ENCODE data around the gene DPP6.
"Not testable (repeated sequence)": the region's sequence is repeated elsewhere in the genome, so short reads cannot be mapped to it uniquely, and the experiment has no call there.

Gene DPP6

DNA sequence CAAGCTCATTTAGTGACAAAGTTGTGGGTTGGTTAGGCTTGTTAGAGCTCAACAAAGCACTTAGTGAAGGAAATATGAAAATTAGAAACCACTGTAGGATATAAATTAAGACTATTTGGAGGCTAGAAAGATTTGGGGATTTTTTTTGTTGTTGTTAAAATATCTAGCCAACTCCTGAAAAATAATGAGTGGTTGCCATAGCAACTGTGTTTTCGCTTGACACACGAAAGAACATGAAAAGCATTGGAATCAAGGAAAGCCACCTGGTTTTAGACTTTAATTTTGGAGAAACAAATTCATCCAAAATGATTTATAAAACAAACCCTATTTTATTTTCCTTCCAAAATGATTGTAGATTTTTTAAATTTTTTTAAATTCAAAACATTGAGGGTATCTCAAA, 26.3 kb downstream of the DPP6 start:
- not testable (repeated sequence) for DNase-seq

DNA sequence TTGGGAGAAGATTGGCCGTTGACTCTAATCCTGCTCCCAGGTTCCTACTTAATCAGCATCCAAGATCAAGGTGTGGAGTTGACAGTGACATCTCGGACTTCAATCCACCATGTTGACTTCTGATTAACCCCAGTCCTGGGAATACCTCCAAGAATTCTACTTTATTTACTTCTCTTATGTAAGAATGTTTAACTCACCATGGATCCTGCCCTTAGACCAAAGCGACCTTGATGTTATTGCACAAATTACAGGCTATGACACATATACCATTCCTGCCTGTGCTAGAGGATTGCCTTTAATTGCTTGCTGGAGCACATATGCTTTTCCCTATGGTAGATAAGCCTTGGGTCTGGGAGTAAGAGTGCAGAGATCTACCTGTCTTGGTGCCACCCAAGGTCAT, 28.1 kb downstream of the DPP6 start:
- not testable (repeated sequence) for DNase-seq

DNA sequence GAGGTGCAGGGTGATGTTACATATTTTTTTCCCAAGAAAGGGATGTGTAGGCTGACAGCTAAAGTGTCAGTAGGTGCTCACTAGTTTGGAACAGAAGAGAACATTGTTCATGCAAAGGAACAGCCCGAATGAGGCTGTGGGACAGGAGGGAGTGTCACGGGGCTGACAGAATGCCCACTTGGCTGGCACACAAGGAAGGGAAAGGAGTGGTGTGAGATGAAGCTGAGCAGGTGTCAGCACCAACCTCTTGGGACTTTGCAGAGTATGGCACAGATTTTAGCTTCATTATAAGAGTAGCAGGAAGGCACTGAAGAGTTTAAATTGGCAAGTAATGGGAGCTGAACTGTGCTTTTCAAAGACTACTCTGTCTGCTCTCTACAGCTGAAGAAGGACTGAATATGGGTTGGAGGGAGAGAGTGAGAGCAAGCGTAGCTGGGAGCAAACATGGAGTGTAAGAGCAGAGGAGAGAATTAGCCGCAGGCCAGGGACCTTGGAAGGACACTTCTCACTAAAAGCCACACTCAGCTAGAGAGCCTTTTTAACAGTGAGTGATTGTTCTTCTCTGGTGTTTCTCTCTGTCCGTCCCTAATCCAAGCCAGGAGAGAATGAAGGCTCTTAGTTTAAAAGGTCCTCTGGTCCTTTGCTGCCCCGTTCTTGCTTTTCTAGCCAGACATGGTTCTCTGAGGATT, 35.0 kb downstream of the DPP6 start:
- DNase-seq, result not testable (repeated sequence)

DNA sequence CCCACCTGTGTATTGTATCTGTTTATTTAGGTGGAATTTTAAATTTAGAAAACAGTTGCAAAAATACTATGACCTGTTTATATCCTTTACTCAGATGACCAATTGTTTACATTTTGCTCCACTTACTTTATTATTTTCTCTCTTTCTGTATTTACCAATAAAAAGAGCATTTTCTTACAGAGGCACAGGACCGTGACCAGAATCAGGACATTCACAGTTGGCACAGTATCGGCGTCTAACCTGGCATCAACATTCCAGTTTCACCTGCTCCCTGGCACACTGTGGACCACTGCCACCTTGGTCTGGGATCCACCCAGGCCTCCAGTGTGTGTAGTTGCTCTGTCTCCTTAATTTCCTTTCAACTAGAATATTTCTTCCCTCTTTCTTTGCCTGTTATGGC, 39.9 kb downstream of the DPP6 start:
- DNase-seq, result not testable (repeated sequence)

DNA sequence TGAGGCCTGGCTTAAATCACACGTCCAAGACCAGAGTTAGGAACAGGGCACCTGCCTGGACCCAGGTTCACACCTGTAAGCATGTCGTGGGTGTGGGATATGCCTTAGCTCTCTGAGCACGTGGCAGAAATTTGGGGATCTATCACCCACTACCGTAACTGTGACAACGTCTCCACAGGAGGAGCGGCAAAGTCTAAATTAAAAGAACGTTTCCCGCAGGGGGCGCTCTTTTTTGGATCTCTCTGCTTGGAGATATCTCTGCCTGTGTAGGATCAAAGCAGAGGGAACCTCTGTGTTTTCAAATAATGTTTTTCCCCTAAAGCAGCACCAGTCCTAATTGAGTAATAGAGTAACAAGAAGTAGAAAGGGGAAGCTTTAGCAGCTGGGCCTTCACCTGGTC, 43.0 kb downstream of the DPP6 start:
- not testable (repeated sequence) for DNase-seq

DNA sequence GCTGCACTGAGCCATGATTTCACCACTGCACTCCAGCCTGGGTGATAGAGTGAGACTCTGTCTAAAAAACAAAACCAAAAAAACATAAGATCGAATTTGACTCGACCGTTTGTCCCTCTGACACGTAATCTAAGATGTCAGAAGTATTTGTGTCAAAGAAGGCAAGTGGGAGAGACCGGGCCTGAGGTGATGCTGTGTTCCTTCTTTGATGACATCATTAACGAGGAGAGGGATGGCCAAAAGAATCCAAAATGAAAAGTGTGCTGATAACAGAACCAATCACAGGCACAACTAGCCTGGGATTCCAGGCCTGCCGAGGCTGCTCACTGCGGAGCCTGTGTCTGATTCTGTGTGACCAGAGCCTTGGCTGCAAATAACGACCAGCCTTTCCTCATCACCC, 52.9 kb downstream of the DPP6 start:
- not testable (repeated sequence) for DNase-seq

DNA sequence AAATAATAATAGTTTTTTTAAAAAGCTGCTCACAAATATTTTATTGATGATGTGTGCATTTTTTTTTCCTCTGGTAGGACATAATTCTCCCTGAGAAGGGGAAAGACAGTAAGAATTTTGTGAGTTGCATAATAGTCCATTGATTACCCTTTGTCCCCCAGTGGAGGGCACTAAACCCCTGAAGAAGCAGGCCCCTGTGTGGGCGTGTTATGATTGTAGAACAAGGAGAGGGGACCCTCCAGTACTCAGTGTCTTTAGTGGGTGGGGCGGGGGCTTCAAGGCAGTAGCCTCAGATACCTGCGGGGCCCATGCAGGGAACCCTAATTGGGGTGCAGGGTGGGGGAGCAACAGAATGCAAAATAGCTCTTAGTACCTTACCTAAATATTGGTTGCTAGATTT, 57.4 kb downstream of the DPP6 start:
- not testable (repeated sequence) for DNase-seq

DNA sequence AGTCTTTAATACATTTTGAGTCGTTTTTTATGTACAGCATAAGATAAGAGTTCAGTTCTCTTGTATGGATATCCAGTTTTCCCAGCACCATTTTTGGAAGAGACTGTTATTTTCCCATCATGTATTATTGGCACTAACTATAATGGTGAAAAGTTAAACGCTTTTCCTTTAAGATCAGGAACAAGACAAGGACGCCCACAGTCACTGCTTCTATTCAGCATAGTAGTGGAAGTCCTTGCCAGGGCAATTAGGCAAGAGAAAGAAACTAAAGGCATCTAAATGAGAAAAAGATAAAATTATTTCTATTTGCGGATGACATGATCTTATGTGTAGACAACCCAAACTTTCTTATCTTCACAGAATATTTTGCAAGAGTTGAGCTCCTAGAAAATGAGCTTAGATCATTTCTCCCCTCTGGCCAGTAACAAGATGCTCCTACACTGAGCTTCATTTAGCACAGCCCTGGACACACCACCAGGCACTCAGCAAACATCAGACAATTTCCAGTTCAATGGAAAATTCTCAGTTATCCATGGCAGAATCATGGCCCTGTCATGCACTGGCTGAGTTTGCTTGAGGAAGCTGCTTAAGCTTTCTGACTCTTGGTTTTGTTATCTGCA, 61.6 kb downstream of the DPP6 start:
- DNase-seq, result not testable (repeated sequence)

DNA sequence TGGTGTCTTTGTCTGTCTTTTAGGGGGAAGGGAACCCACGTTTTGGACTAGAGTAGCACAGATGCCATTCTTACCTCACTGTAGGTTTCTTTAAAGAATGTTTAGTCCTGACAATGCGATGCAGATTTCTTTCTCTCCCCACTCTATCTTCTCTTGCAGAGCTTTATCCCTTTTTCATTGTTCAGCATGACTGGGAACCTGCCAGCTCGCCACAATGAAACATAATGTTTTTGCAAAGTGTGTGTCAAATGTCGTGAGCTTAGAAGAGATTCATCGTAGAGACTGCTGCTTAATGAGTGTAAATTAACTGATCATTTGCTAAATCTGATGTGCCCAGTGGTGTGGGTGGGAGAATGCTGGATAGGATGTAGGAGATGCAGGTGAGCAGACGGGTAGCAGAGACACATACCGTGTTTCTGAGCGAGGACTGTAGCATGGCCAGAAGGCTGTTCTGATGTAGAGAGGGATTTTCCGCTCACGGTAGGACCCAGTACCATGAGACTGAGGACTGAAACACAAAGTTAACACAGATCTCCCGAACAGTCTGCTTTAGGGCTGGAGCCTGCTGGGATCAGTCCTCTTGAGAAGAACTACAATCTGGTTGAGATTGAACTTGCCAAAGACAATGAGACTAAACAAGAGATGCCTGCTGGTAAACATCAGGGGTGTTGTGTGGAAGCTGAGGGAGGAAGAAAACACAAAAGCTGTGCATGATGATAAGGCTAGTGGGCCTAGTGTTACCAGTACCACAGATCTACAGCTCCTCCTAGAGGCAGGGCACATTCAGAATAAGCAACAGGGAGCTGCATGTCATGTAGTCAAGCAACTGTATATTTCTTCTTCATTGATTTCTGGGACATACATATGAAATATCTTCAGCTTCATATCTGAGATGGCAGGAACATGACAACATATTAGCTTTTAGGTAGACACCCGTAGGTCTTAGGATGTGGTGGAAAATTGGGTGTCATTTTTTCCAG, 65.5 kb downstream of the DPP6 start:
- DNase-seq, result not testable (repeated sequence)

DNA sequence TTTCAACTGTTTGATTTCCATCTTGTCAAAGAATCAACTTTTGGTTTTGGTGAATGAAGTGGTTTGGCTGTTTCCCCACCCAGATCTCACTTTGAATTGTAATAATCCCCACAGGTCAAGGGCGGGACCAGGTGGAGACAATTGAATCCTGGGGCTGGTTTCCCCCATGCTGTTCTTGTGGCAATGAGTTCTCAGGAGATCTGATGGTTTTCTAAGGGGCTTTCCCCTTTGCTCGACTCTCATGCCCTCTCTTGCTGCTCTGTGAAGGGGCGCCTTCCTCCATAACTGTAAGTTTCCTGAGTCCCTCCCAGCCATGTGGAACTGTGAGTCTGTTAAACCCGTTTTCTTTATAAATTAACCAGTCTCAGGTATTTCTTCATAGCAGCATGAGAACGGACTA, 68.6 kb downstream of the DPP6 start:
- DNase-seq, result not testable (repeated sequence)

DNA sequence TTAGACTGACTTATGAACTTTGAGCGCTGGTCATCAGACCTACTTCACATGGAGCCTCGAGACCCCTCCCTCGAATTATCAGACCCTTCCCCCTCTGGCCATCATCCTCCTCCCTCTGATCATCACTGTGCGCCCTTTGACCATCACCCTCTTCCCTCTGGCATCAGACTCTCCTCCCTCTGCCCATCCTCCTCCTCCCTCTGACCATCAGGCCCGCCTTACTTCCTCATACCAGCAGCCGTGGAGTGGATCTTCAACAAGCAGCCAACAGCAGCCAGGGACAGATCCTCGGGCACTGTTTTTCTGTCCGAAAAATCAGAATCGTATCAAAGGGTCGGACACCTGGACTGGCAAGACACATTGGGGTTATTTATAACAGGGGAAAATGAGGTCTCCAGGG, 70.5 kb downstream of the DPP6 start:
- DNase-seq, result not testable (repeated sequence)

DNA sequence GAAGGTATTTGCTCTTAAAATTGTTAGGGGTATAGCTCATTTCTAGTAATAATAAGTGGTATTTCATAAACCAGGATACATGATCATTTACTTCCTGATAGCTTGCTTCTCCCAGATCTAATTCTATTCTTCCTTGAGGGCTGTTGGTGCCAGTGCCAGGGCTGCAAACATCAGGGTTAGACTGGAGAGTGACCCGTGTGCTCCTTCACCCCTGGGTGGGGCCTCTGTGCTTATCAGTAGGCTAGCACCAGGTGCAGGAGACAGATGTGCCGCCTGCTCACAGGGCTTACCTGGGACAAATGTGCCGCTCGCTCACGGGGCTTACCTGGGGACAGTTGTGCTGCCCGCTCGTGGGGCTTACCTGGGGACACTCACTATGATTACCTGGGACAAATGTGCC, 71.2 kb downstream of the DPP6 start:
- not testable (repeated sequence) for DNase-seq

DNA sequence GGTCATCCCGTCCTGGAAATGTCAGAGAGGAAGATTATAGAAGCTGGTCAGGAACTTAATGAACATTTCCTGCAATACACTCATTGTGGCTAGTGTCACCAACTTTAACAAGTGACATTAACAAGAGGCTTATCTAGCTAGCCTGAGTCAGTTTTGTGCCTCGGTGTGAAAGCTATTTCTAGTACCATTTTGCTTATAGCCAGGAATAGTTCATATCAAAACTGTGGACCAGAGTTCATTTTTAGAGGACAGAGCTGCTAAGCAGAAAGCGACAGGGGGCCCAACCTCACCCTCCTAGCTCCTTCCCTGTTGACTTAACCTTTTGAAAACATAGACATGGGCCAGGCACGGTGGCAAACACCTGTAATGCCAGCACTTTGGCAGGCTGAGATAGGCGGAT, 76.9 kb downstream of the DPP6 start:
- DNase-seq, result not testable (repeated sequence)

DNA sequence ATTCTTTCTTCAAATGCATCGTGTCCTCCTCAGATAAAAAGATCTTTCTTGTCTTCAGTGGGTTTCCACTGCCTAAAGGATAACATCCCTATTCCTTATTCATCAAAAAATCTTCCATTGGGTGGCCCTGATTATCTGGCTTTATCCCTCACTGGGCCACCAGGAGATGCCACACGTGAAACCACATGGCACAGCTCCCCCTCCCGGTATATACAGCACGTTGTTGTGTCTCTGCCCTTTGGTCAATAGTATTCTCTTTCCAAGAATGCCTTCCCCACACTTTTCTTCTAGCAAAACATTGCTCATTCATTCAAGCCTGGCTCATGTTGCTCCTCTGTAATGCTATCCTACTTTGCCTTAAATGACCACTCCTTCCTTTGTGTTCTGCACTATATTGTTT, 80.4 kb downstream of the DPP6 start:
- not testable (repeated sequence) for DNase-seq

DNA sequence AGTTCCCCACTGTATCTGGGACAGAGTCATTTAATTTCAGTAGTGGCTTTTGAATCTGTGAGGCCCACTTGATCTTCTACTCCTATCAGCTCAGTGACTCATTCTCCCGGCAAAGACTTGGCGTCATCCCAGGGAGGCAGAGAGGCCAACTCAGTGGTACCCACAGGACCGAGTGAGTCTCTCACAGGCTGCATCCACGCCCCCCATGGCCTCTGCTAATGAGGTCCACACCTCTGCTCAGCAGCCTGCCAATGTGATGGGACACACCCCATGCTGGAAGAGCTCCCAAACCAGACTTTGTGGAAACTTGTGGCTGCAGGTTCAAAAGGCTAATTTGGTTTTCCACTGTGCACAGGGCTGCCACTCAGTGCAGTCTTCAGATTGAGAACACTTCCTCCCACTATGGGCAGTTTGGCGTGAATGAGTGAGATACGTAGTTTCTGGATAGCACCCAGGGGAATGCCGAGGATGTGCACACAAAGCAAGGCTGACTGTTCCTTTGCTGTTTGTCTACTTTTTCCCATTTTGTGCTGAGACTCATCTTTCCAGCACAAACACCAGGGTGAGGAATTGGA, 81.6 kb downstream of the DPP6 start:
- DNase-seq, result not testable (repeated sequence)

DNA sequence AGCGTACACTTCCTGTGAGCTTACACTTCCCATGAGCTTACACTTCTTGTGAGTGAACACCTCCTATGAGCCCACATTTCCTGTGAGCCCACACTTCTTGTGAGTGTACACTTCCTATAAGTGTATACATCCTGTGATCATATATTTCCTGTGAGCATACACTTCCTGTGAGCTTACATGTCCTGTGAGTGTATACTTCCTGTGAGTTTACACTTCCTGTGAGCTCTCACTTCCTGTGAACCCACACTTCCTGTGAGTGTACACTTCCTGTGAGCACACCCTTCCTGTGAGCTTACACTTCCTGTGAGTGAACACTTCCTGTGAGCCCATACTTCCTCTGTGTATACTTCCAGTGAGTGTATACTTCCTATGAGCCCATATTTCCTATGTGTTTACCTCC, 82.5 kb downstream of the DPP6 start:
- DNase-seq, result not testable (repeated sequence)

DNA sequence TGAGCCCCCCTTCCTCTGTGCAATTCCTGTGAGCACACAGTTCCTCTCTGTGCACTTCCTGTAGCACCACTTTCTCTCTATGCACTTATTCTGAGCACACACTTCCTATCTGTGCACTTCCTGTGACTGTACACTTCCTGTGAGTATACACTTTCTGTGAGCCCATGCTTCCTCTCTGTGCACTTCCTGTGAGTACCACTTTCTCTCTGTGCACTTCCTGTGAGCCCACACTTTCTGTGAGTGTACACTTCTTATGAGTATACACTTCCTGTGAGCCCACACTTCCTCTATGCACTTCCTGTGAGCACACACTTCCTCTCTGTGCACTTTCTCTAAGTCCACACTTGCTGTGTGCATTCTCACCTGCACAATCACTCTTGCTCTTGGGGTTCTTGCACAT, 83.4 kb downstream of the DPP6 start:
- not testable (repeated sequence) for DNase-seq

DNA sequence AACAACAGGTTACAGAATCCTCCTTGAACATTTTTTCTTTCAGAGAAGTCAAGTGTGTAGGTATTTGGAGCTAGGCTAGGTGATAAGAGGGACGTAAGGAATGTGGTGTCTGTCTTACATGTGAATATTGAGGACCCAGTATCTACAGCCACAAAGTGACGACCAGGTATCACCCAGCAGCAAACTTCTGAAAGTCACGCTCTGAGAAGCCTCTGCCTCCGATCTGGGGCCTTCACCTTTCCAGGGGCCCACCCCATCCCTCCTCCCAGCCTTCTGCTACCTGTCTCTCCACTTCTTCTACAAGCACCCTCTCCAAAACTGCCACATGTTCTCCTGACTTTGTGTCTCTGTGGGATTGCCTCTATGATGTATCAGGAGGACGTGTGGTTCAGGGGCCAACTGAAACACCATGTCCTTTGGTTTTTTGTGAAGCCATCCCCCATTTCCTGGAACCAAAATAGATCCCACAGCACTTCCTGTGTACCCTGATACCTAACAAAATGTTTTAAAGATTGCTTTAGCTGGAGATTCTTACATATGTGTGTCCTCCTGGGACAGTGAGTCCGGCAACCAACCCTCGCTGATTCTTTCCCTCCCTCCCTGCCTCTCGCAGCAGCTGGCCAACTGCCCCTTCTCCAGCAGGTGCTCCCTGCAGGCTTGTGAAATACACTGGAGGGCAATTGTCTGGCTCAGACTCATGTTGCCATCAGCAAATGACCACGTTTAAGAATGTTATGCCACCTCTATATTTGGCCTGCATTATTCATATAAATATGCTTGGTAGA, 93.9 kb downstream of the DPP6 start:
- DNase-seq, result not testable (repeated sequence)

DNA sequence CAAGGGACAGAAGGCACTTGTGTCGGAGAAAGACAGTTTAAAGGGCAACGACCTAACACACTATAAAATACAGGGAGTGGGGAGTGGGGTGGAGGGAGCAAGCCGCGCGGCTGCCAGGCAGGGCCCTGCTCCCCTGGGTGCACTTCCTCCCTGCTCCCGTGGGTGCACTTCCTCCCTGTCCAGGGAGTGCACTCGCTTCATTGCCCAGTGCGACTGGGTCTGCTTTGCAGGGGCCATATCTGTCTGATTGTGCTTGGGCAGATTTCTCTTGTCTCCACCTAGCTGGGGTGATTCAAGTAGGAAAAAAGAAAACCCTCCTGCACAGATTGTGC, 94.5 kb downstream of the DPP6 start:
- DNase-seq, result not testable (repeated sequence)

DNA sequence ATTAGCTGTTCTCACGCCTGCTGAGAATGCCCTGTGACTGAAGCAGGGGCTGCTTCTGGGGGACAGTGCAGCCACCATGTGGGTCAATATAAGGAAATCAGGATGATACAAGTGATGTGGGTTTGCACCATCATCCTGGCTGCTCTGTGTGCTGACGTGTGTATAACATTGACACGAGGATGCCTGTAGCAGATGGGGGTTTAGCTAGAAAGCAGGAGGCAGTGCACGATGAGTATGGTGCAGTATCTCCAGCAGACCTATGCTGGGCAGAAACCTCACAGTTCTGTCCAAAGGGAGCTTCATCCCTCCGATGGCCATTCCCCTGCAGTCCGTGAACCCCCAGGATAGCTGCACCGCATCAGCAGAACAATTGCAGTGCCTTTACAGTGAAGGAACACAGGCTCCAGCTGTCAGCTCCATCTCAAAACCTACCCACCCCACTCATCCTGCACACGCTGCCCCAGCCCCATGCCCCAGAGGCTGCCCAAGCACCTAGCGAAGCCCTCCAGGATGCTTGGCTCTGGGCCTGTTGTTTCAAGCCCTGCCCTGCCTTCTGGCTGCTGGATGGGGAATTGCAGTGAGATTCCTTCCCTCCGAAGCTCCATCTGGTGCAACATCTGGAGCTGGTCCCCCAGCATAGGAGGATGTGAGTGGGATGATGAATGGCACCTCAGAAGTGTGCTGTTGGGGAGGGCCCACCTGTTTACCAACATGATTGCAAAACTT, 96.8 kb downstream of the DPP6 start:
- DNase-seq, result not testable (repeated sequence)

DNA sequence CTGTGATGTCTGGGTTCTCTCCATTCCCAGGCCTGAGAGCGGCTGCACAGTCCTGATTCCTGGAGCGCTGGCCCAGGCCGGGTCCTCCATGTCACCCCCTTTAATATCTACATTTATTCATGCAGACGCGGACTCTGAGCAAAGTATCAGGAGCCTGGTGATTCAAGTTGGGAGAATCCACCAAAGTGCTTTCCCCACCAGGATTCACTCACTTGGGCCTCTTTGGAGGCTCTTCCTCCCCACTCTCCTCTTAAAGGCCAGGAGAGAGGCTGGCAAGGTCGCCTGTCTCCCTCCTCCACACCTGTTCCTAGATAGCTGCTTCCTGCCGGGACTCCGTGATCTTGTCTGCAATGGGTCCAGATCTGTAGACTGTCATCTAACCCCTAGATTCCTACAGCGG, 98.5 kb downstream of the DPP6 start:
- not testable (repeated sequence) for DNase-seq

DNA sequence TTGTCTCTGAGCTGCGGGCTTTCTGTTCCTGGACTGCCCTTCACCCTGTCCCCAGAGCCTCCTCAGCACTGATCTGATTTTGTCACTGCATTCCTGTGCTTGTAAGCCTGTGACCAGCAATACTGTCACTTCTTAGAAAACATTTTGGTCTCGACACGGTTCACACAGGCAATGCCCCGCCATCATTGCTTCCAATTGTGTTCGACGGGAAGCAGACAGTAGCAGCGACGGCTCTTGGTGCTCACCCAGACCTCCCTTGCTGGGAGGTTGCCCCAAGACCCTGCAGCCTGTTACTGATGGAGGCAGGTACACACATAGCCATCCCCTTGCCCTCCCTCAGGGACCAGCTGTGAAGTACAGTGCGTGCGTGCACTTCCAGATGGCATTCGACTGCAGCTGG, 99.1 kb downstream of the DPP6 start:
- not testable (repeated sequence) for DNase-seq

Measured in NCI-H524 treated with DMSO at 0.1 percent for 48 hours (cell line).